Neuronal stem cell (in vitro differentiated cells): ENCODE measurements around the gene ZNF644.

ENCODE experiments used
- DNase-seq: peaks from one replicate; pipeline ENCODE4 v3.0.0-alpha.2; 2013; ENCODE audit warnings: low spot score
- H2AFZ ChIP-seq: one replicate; pipeline ENCODE4 v1.6.1; 2013; ENCODE audit warnings: mild to moderate bottlenecking, low read length, inconsistent platforms
- H2AK5ac ChIP-seq: 2 replicates; pipeline ENCODE4 v1.6.1; 2013; ENCODE audit warnings: low read depth, mild to moderate bottlenecking, inconsistent platforms, low read length, moderate library complexity, mixed read lengths
- H2BK120ac ChIP-seq: 2 replicates; pipeline ENCODE4 v1.6.1; 2013; ENCODE audit warnings: low read depth, mild to moderate bottlenecking, inconsistent platforms, low read length, moderate library complexity, mixed read lengths
- H2BK12ac ChIP-seq: one replicate; pipeline ENCODE4 v1.6.1; 2013; ENCODE audit warnings: low read length, inconsistent platforms
- H2BK15ac ChIP-seq: 2 replicates; pipeline ENCODE4 v1.6.1; 2013; ENCODE audit warnings: mild to moderate bottlenecking, low read length, inconsistent platforms, mixed read lengths
- H2BK5ac ChIP-seq: one replicate; pipeline ENCODE4 v1.6.1; 2013; ENCODE audit warnings: inconsistent platforms, mild to moderate bottlenecking, low read length, moderate library complexity
- H3K14ac ChIP-seq: one replicate; pipeline ENCODE4 v1.6.1; 2013; ENCODE audit warnings: low read length, inconsistent platforms
- H3K18ac ChIP-seq: 2 replicates; pipeline ENCODE4 v1.6.1; 2013; ENCODE audit warnings: low read length, inconsistent platforms
- H3K23ac ChIP-seq: 2 replicates; pipeline ENCODE4 v1.6.1; 2013; ENCODE audit warnings: low read depth, mild to moderate bottlenecking, mixed read lengths, low read length, inconsistent platforms; ENCODE audit not compliant: poor library complexity
- H3K27ac ChIP-seq: replicated peaks from 3 replicates; pipeline ENCODE4 v1.5.1; 2013; ENCODE audit warnings: low read length, inconsistent platforms
- H3K27me3 ChIP-seq, 3 experiments: 2 replicates each; pipeline ENCODE4 v1.6.1; 2013; ENCODE audit warnings: low read length in 3 of 3, mild to moderate bottlenecking in 2 of 3, inconsistent platforms in 1 of 3, low read depth in 1 of 3, mixed read lengths in 1 of 3, moderate library complexity in 1 of 3; ENCODE audit not compliant: control insufficient read depth in 3 of 3, insufficient read depth in 3 of 3
- H3K36me3 ChIP-seq, 2 donors: replicated peaks in 1 of 2; 2 replicates each; pipeline ENCODE4 v1.6.1; 2013; ENCODE audit warnings: low read length in 2 of 2; ENCODE audit not compliant: control insufficient read depth in 2 of 2, insufficient read depth in 2 of 2
- H3K4ac ChIP-seq: 2 replicates; pipeline ENCODE4 v1.6.1; 2013; ENCODE audit warnings: inconsistent platforms, mild to moderate bottlenecking, low read length, moderate library complexity
- H3K4me1 ChIP-seq, 2 donors: 1 replicate in 1 of 2; 2 replicates in 1 of 2; pipeline ENCODE4 v1.6.1; 2013; ENCODE audit warnings: low read length in 2 of 2, low read depth in 1 of 2; ENCODE audit not compliant: control insufficient read depth in 2 of 2, insufficient read depth in 1 of 2
- H3K4me2 ChIP-seq: one replicate; pipeline ENCODE4 v1.6.1; 2013; ENCODE audit warnings: mild to moderate bottlenecking, low read length, inconsistent platforms; ENCODE audit not compliant: insufficient read depth, poor library complexity, severe bottlenecking
- H3K4me3 ChIP-seq, 2 donors: 2 replicates each; pipeline ENCODE4 v1.5.1; 2013; ENCODE audit warnings: low read length in 2 of 2, mild to moderate bottlenecking in 2 of 2, inconsistent platforms in 1 of 2, moderate library complexity in 1 of 2
- H3K79me1 ChIP-seq: one replicate; pipeline ENCODE4 v1.6.1; 2013; ENCODE audit warnings: low read depth, mild to moderate bottlenecking, inconsistent platforms, low read length, moderate library complexity
- H3K9ac ChIP-seq: one replicate; pipeline ENCODE4 v1.6.1; 2013; ENCODE audit warnings: mild to moderate bottlenecking, low read depth, low read length, inconsistent platforms; ENCODE audit not compliant: poor library complexity
- H3K9me3 ChIP-seq, 2 donors: replicated peaks in 1 of 2; 2 replicates each; pipeline versions ENCODE3 to v1.6.1; 2013; ENCODE audit warnings: low read length in 2 of 2, mild to moderate bottlenecking in 2 of 2, inconsistent platforms in 1 of 2, low read depth in 1 of 2, mixed read lengths in 1 of 2, moderate library complexity in 1 of 2; ENCODE audit not compliant: control insufficient read depth in 2 of 2, insufficient read depth in 1 of 2
- H4K8ac ChIP-seq: one replicate; pipeline ENCODE4 v1.6.1; 2013; ENCODE audit warnings: low read depth, mild to moderate bottlenecking, inconsistent platforms, low read length, moderate library complexity
- H4K91ac ChIP-seq: one replicate; pipeline ENCODE4 v1.6.1; 2013; ENCODE audit warnings: low read length, low read depth, mild to moderate bottlenecking, inconsistent platforms; ENCODE audit not compliant: poor library complexity
- WGBS, 2 donors: extraction: QIAGEN DNeasy Blood & Tissue Kit; methylation state at CpG; one replicate each; pipeline ENCODE4 v1.1.7; 2013; ENCODE audit warnings: missing lambda C conversion rate in 2 of 2, mixed read lengths in 1 of 2; ENCODE audit not compliant: insufficient read length in 2 of 2, insufficient replicate concordance in 1 of 2; ENCODE audit errors: extremely low coverage in 2 of 2; 5-methylcytosine and 5-hydroxymethylcytosine counted together

ZNF644 gene

DNA sequence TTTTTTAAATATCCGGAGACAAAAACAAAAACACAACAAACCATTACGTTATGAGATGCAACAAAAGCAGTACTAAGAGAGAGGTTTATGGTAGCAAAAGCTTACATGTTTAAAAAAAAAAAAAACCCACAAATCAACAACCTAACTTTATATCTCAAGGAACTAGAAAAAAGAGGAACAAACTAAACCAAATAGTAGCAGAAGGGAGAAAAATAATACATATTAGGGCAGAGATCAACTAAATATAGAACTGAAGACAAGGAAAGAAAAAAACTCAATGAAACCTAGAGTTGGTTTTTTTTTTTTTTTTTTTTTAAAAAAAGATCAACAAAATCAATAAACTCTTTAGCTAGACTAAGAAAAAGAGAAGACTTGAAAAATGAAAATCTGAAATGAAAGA lies 34.9 kb downstream of the ZNF644 start:
- no peak for DNase-seq
- H2BK15ac ChIP-seq, result no peak overlapping the region
- no peak overlapping the region for H3K4me2 ChIP-seq
- no peak overlapping the region for H2AK5ac ChIP-seq
- H3K4me1 ChIP-seq, result no peaks in the 10 kb centered on the region
- H3K4me3 ChIP-seq, result no peak overlapping the region
- H2BK12ac ChIP-seq, result no peak overlapping the region
- no peak overlapping the region for H3K4ac ChIP-seq
- peaks cover 4 to 35% of the 10 kb centered on the region in 2 donors for H3K36me3 ChIP-seq
- H3K23ac ChIP-seq, result no peak overlapping the region
- H2AFZ ChIP-seq, result no peak overlapping the region
- WGBS, 2 donors, result no CpG with 5 or more reads among the region's 2 CpGs
- H4K91ac ChIP-seq, result no peak overlapping the region
- no peaks in the 10 kb centered on the region for H3K27me3 ChIP-seq
- no peak overlapping the region for H3K9ac ChIP-seq
- H2BK120ac ChIP-seq, result no peak overlapping the region
- peaks cover 8 to 61% of the 10 kb centered on the region in 2 donors for H3K9me3 ChIP-seq
- H3K18ac ChIP-seq, result no peak overlapping the region
- no peak overlapping the region for H3K14ac ChIP-seq
- no peak overlapping the region for H4K8ac ChIP-seq
- H2BK5ac ChIP-seq, result no peak overlapping the region
- H3K27ac ChIP-seq, result no peak overlapping the region
- no peaks in the 10 kb centered on the region for H3K79me1 ChIP-seq

DNA sequence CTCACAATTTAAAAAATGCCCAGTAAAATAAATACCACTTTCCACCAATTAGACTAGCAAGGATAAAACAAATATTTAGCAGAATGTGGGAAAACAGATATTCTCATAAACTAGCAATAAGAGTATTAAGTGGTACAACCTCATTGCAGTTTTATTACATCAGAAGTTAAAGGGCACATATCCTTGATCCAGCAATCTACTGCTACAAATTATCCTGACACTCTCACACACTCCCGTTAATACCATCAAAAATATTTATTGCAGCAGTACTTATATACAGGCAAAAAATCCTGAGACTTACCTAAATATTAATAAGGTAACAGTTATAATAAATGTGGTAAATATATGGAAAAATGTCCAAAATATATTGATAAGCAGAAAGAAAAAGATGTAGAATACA lies 44.3 kb downstream of the ZNF644 start:
- Histone ChIP-seq H3K27me3 (no peaks in the 10 kb centered on the region), H2BK5ac (no peak overlapping the region), H3K4me3 (no peak overlapping the region), H2BK120ac (no peak overlapping the region), H2AFZ (no peak overlapping the region), H3K79me1 (peaks cover 1% of the 10 kb centered on the region), H3K23ac (no peak overlapping the region), H3K9me3 (peaks cover 0 to 23% of the 10 kb centered on the region in 2 donors), H2BK12ac (no peak overlapping the region), H3K27ac (no peak overlapping the region), H2BK15ac (no peak overlapping the region), H3K36me3 (peaks cover 1 to 73% of the 10 kb centered on the region in 2 donors), H3K4ac (no peak overlapping the region), H3K4me2 (no peak overlapping the region), H3K4me1 (peaks cover 2 to 4% of the 10 kb centered on the region in 2 donors), H3K14ac (no peak overlapping the region), H3K18ac (no peak overlapping the region), H2AK5ac (no peak overlapping the region), H4K8ac (no peak overlapping the region), H4K91ac (no peak overlapping the region), H3K9ac (no peak overlapping the region)
- DNase-seq, result no peak
- no CpG with 5 or more reads among the region's 1 CpG for WGBS, 2 donors

DNA sequence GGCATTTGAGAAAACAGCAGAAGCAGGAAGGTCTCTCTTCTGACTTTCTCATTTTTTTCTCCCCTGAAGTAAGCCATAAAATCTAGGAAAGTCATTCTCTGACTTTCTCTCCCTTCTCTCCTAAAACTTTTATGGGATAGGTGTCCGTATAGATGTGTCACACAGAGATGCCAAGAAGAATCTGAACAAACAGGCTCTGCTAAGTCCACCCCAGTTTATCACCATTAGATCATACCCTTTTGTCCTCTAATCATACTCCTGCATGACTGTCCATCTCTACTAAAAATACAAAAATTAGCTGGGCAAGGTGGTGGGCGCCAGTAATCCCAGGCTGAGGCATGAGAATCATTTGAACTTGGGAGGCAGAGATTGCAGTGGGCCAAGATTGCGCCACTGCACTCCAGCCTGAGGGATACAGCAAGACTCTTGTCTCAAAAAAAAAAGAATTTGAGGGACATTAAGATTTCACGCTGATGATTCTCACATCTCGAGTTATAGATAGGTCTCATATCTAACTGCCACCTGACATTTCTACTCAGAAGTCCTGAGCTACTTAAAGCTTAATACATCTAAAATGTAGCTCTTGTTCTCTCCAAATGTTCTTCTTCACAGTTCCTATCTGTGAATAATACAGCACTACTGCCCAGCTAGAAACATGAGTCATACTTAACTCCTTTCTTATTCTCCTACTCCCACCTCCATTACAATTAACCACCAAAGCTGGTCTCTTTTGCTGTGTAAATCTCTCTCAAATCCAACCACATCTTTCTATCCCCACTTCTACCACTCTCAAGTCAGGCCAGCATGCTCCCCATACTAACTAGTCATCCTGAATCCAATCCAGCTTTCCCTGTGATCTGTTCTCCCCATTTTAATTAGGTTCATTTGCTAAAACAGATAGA lies 47.7 kb downstream of the ZNF644 start:
- no peak for DNase-seq
- WGBS, 2 donors, result no CpG with 5 or more reads among the region's 5 CpGs
- Histone ChIP-seq H2AFZ (no peak overlapping the region), H3K27ac (no peak overlapping the region), H3K4me1 (peaks cover 2 to 4% of the 10 kb centered on the region in 2 donors), H3K79me1 (peaks cover 2% of the 10 kb centered on the region), H3K36me3 (peaks cover 4 to 62% of the 10 kb centered on the region in 2 donors), H2BK12ac (no peak overlapping the region), H3K4me2 (no peak overlapping the region), H3K4me3 (no peak overlapping the region), H3K23ac (no peak overlapping the region), H3K9ac (no peak overlapping the region), H4K91ac (no peak overlapping the region), H3K9me3 (peaks cover 0 to 27% of the 10 kb centered on the region in 2 donors), H2BK5ac (no peak overlapping the region), H3K4ac (no peak overlapping the region), H2BK15ac (no peak overlapping the region), H2BK120ac (no peak overlapping the region), H3K18ac (no peak overlapping the region), H3K27me3 (no peaks in the 10 kb centered on the region), H4K8ac (no peak overlapping the region), H3K14ac (no peak overlapping the region), H2AK5ac (no peak overlapping the region)

DNA sequence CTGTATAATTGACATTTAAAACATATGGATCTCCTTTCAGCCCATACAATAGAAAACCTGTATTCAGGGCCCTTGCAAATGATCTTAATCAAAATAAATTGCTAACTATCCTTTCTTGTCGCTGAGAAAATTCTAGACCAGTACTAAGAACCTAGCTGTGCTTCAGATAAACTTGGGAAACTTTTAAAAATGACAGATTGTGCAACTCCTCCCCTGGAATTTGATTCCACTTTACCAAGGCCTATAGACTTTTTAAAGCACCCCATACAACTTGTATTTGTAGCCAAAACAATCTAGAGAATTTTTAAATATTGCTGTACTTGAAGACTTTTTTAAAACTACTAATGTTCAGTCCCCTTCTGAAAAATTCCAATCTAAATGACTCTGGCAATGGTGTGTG lies 51.6 kb downstream of the ZNF644 start:
- no peak overlapping the region for H2AFZ ChIP-seq
- H2BK120ac ChIP-seq, result no peak overlapping the region
- H3K79me1 ChIP-seq, result peaks cover 4% of the 10 kb centered on the region
- no peak overlapping the region for H2BK15ac ChIP-seq
- no peak overlapping the region for H4K91ac ChIP-seq
- H3K27ac ChIP-seq, result no peak overlapping the region
- H3K4me1 ChIP-seq, result peaks cover 2 to 4% of the 10 kb centered on the region in 2 donors
- no peak overlapping the region for H3K18ac ChIP-seq
- no peak for DNase-seq
- no peak overlapping the region for H3K23ac ChIP-seq
- peaks cover 0 to 20% of the 10 kb centered on the region in 2 donors for H3K9me3 ChIP-seq
- H3K9ac ChIP-seq, result no peak overlapping the region
- H4K8ac ChIP-seq, result no peak overlapping the region
- no peak overlapping the region for H3K4me2 ChIP-seq
- H2AK5ac ChIP-seq, result no peak overlapping the region
- no peak overlapping the region for H3K4ac ChIP-seq
- no peaks in the 10 kb centered on the region for H3K27me3 ChIP-seq
- no peak overlapping the region for H2BK12ac ChIP-seq
- no peak overlapping the region for H3K4me3 ChIP-seq
- no CpG with 5 or more reads among the region's 1 CpG for WGBS, 2 donors
- no peak overlapping the region for H3K14ac ChIP-seq
- H2BK5ac ChIP-seq, result no peak overlapping the region
- peaks cover 3 to 39% of the 10 kb centered on the region in 2 donors for H3K36me3 ChIP-seq
